CD4-positive, alpha-beta T cell treated with Interleukin-2 at 100 ng/mL for 4 hours (primary cell): ENCODE data around the gene AFF3.
"Not testable (repeated sequence)": the region's sequence is repeated elsewhere in the genome, so short reads cannot be mapped to it uniquely, and the experiment has no call there.

Experiments
- DNase-seq: peaks from one replicate; pipeline ENCODE4 v3.0.0-alpha.2; 2020; ENCODE audit warnings: low spot score

AFF3 gene

GRCh38 chr2:99960790-99961189 is 181.6 kb downstream of the AFF3 start:
- DNase-seq = no peak

GRCh38 chr2:99960291-99960690 is 182.1 kb downstream of the AFF3 start:
- DNase-seq = no peak

GRCh38 chr2:99959261-99960014 is 183.0 kb downstream of the AFF3 start:
- DNase-seq = no peak

- DNase-seq = no peak
Measured at GRCh38 chr2:99957332-99958133, 184.9 kb downstream of the AFF3 start.

GRCh38 chr2:99956232-99957030 is 186.0 kb downstream of the AFF3 start:
- no peak for DNase-seq

GRCh38 chr2:99953750-99954149 is 188.6 kb downstream of the AFF3 start:
- no peak for DNase-seq

- DNase-seq = no peak
Measured at GRCh38 chr2:99949963-99950362, 192.4 kb downstream of the AFF3 start.

- DNase-seq = no peak
Measured at GRCh38 chr2:99949530-99949929, 192.9 kb downstream of the AFF3 start.

GRCh38 chr2:99948010-99948409 is 194.4 kb downstream of the AFF3 start:
- no peak for DNase-seq

GRCh38 chr2:99947366-99947765 is 195.0 kb downstream of the AFF3 start:
- DNase-seq = not testable (repeated sequence)

- no peak for DNase-seq
Measured at GRCh38 chr2:99944019-99944418, 198.4 kb downstream of the AFF3 start.

GRCh38 chr2:99942561-99943347 is 199.6 kb downstream of the AFF3 start:
- DNase-seq = no peak

GRCh38 chr2:99940963-99941362 is 201.4 kb downstream of the AFF3 start:
- DNase-seq = no peak

- no peak for DNase-seq
Measured at GRCh38 chr2:99939135-99939534, 203.3 kb downstream of the AFF3 start.

- no peak for DNase-seq
Measured at GRCh38 chr2:99938250-99938649, 204.1 kb downstream of the AFF3 start.

- no peak for DNase-seq
Measured at GRCh38 chr2:99936065-99936464, 206.3 kb downstream of the AFF3 start.

- DNase-seq = no peak
Measured at GRCh38 chr2:99935662-99936061, 206.7 kb downstream of the AFF3 start.

GRCh38 chr2:99933894-99934650 is 208.3 kb downstream of the AFF3 start:
- no peak for DNase-seq

- not testable (repeated sequence) for DNase-seq
Measured at GRCh38 chr2:99933491-99933890, 208.9 kb downstream of the AFF3 start.

- DNase-seq = no peak
Measured at GRCh38 chr2:99928470-99929053, 213.8 kb downstream of the AFF3 start.
